Astrocyte of the hippocampus (primary cell): Measurements from ENCODE around the gene RFNG.
"Not testable (repeated sequence)": the region's sequence is repeated elsewhere in the genome, so short reads cannot be mapped to it uniquely, and the experiment has no call there.

Experiments
- DNase-seq: peaks from one replicate; pipeline ENCODE4 v3.0.0; 2011; ENCODE audit warnings: low read depth, low spot score

The RFNG gene

GRCh38 chr17:82043507-82043906 lies 8.1 kb downstream of the RFNG start:
- DNase-seq, result no peak

GRCh38 chr17:82042649-82043048 lies 9.0 kb downstream of the RFNG start:
- no peak for DNase-seq

GRCh38 chr17:82041144-82041814 lies 10.3 kb downstream of the RFNG start:
- no peak for DNase-seq

- DNase-seq, result no peak
Measured at GRCh38 chr17:82039695-82040299, 11.8 kb downstream of the RFNG start.

GRCh38 chr17:82038796-82039409 lies 12.7 kb downstream of the RFNG start:
- DNase-seq, result not testable (repeated sequence)

- no peak for DNase-seq
Measured at GRCh38 chr17:82037889-82038195, 13.8 kb downstream of the RFNG start.

- DNase-seq, result peak; percentile 98
Measured at GRCh38 chr17:82037092-82037888, 14.3 kb downstream of the RFNG start, which contains the start of gene DCXR. DCXR (minus strand) TSS chr17:82037697; CDS start chr17:82037682, 15 bp downstream.

GRCh38 chr17:82036634-82037091 lies 14.9 kb downstream of the RFNG start:
- no peak for DNase-seq

- DNase-seq, result no peak
Measured at GRCh38 chr17:82035956-82036633, 15.5 kb downstream of the RFNG start.

- DNase-seq, result no peak
Measured at GRCh38 chr17:82035488-82035887, 16.1 kb downstream of the RFNG start.

GRCh38 chr17:82034371-82035011 lies 17.1 kb downstream of the RFNG start:
- DNase-seq, result no peak

- no peak for DNase-seq
Measured at GRCh38 chr17:82033359-82034085, 18.1 kb downstream of the RFNG start.

- DNase-seq, result peak; percentile 29
Measured at GRCh38 chr17:82031885-82032627, 19.6 kb downstream of the RFNG start.

GRCh38 chr17:82031303-82031884 lies 20.2 kb downstream of the RFNG start, which contains the start of gene RAC3:
RAC3 (plus strand) TSS chr17:82031678; CDS start chr17:82031762, 84 bp downstream.
- DNase-seq, result peak; percentile 73

GRCh38 chr17:82030470-82031302 lies 20.9 kb downstream of the RFNG start:
- peak; percentile 94 for DNase-seq

- no peak for DNase-seq
Measured at GRCh38 chr17:82029990-82030469, 21.6 kb downstream of the RFNG start.

- no peak for DNase-seq
Measured at GRCh38 chr17:82029391-82029790, 22.2 kb downstream of the RFNG start.

GRCh38 chr17:82028966-82029365 lies 22.6 kb downstream of the RFNG start:
- DNase-seq, result no peak
